PC-3 (cell line): ENCODE data around the gene TRMT10A.

Experiments used
- EZH2 ChIP-seq: fragments of 300-600 bp; sonication (generic); IDR thresholded peaks from one replicate; pipeline ENCODE4 v1.6.1; 2017; ENCODE audit warnings: antibody characterized with exemption, mild to moderate bottlenecking, low read length; ENCODE audit not compliant: unreplicated experiment
- TF ChIP-seq, protein P1 (sequence below): fragments of 300-600 bp; sonication (generic); conservative IDR thresholded peaks from 2 replicates; pipeline ENCODE4 v1.5.1; 2017; ENCODE audit warnings: antibody characterized with exemption, low read depth, mild to moderate bottlenecking, low read length

GRCh38 chr4:99536271-99536670, 27.6 kb downstream of the TRMT10A start:
- TF ChIP-seq, protein P1, sequence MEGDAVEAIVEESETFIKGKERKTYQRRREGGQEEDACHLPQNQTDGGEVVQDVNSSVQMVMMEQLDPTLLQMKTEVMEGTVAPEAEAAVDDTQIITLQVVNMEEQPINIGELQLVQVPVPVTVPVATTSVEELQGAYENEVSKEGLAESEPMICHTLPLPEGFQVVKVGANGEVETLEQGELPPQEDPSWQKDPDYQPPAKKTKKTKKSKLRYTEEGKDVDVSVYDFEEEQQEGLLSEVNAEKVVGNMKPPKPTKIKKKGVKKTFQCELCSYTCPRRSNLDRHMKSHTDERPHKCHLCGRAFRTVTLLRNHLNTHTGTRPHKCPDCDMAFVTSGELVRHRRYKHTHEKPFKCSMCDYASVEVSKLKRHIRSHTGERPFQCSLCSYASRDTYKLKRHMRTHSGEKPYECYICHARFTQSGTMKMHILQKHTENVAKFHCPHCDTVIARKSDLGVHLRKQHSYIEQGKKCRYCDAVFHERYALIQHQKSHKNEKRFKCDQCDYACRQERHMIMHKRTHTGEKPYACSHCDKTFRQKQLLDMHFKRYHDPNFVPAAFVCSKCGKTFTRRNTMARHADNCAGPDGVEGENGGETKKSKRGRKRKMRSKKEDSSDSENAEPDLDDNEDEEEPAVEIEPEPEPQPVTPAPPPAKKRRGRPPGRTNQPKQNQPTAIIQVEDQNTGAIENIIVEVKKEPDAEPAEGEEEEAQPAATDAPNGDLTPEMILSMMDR: no peak
- TF ChIP-seq EZH2: no peak
